Middle frontal gyrus (tissue), 1 donor: ENCODE results near the gene DLG2.

ENCODE experiments used
- DNase-seq: peaks from one replicate; pipeline ENCODE4 v3.0.0-alpha.2; 2015; ENCODE audit warnings: low spot score; ENCODE audit errors: extremely low spot score

Gene DLG2

GRCh38 chr11:84581083-84581482 is 1046.1 kb downstream of the DLG2 start:
- DNase-seq: no peak

- no peak for DNase-seq
These were observed 1046.7 kb downstream of the DLG2 start for GRCh38 chr11:84580428-84580827.

DNA sequence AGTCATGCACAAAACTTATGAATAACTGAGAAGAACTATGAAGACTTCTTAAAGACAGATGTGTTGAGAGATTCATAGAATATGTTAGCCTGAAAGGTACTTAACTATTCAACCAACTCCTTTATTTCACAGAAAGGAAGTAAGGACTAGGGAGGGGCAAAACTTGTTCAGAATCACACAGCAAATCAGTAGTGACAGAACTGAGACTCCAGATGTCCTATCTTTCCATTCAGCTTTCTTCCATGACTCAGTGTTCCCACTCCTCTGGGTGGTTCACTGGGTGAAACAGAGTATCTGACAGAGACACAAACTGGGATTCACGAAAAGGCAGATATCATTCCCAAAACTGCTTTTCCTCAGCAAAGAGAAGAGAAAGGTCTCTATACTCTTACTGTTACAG is 1053.3 kb downstream of the DLG2 start:
- no peak for DNase-seq

DNA sequence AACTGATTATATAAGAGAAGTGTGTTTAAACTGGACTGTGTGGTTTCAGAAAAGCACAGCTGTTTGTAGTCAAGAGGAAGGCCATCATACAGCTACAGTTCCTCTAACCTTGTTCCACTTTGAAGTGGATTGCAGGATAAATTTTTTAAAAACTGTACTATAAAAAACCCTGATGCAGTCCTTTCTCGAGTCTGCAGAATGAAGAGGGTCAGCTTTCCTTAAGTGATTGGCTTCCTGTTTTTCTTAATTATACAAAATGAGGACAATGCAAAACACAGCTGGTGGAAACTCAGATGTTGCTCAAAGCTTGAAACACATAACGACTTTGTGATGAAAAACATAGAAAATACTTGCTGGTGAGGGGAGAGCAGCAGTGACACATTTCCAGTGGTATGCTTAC is 1060.5 kb downstream of the DLG2 start:
- DNase-seq: no peak

- no peak for DNase-seq
These were observed 1062.3 kb downstream of the DLG2 start for GRCh38 chr11:84564867-84565184.

DNA sequence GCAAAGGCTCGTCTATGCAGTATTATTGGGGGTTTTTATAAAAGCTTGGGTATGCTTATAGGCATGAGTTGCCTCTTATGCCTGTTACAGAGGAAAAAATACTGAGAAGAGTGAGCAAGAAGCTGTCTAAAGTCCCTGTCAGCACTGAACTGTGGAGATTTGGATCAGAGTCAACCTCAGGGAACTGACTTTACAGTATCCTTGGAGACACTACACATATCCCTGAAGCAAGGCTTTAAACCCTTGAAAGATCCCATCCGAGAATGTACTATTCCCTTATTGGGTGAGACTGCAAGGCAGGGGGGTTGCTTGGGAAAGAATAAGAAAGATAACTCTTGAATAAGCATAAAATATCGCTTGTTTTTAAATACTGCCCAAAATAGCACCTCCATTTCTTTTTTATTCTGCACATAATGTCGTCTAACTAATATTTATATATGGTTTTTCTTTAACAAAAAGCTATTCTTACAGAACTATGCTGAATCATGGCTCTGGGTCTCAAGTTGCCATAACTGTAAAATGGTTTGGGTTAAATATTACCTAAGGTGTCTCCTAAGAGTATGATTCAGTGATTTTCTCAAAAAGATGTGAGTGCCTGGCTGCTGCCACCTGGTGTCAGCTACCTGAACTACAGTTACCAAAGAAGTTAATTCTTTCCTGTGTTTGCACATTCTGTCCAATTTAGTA is 1062.8 kb downstream of the DLG2 start:
- DNase-seq: no peak

DNA sequence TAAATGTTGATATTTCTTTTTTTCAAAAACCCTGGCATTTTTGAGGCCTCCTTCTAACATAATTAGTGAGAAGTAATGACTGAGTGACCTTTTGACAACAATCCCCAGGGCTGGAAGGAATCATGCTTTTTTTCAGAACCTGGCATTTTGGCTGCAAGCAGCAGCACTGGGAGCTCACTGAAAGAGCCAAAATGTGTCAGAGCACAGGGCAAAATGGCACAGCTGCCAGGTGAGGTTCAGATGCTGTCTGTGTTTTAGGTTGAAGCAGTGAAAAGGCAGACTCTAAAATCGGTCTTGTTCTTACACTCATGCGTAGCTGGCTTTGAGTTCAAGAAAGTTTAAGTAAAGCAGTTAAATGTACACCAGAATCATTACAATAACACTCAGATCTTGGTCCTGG is 1063.8 kb downstream of the DLG2 start:
- DNase-seq: no peak

DNA sequence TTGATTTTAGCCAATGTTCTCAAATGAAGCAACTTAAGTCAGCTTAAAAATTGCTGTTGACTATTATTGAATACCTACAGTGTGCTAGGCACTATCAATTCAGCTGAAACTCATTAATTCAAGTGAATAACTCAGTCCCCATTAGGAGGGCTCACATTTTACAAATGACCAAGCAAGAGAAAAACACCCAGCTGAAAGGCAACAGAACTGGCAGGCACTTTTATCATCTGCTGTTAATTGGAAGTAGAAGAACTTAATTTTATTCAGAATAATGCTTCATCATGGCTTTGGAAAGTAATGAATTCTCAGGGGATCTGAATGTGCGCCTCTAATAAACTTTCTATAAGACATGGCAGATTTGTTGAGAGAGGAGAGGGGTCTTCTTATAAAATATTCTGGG is 1066.9 kb downstream of the DLG2 start:
- no peak for DNase-seq

GRCh38 chr11:84558085-84558905 is 1068.8 kb downstream of the DLG2 start:
- DNase-seq: peak; percentile 65

DNA sequence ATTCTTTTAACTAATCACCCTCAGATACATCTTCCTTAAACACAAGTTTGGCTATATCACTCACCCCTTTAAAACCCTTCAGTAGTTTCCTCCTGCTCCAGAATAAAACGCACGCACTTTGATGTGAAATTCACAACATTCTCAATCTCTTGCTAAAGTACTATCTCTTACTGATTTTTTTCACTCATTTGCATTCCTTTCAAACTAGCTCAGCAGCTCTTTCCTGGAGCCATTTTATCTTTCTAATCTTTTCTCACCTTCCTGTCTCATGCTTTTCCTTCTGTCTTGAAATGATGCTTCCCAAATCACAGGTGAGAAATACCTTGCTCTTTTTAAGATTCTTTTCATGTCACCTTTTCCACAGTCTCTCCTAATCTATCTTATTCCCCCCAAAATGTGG is 1074.4 kb downstream of the DLG2 start:
- no peak for DNase-seq

- no peak for DNase-seq
These were observed 1077.9 kb downstream of the DLG2 start for GRCh38 chr11:84549217-84549616.

- no peak for DNase-seq
These were observed 1082.6 kb downstream of the DLG2 start for GRCh38 chr11:84544566-84544965.

GRCh38 chr11:84543367-84544159 is 1083.6 kb downstream of the DLG2 start:
- DNase-seq: peak; percentile 67

GRCh38 chr11:84541731-84542340 is 1085.3 kb downstream of the DLG2 start:
- DNase-seq: no peak

- DNase-seq: no peak
These were observed 1090.7 kb downstream of the DLG2 start for GRCh38 chr11:84536456-84536855.

DNA sequence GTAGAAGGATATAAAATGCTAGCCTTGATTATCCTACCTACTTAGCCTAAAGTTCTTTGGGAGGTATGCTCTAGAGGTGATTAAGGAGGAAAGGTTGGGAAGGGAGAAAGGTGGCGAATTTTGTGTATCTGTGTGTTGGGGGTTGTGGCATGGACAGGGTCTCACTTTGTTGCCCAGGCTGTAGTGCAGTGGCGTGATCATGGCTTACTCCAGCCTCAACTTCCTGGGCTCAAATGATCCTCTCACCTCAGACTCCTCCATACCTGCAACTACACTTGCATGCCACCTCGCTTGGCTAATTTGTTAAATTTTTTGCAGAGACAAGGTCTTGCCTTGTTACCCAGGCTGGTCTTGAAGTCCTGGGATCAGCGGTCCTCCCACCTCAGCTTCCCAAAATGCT is 1094.8 kb downstream of the DLG2 start:
- DNase-seq: no peak

DNA sequence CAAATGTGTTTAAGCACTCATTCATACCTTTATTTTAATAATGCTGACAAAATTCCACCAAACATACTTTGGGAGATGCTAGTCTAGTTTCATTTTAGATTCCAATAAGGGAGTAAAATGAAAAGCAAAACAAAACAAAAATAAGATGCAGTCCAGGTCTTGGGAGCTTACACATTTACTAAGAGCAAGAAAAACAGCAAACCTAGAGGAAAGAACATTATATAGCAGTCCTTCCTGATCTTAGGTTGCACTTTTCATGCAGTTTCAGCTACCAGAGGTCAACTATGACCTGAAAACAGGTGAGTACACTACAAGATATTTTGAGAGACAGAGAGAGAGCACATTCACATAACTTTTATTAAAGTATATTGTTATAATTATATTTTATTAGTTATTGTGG is 1100.9 kb downstream of the DLG2 start:
- DNase-seq: no peak

GRCh38 chr11:84524422-84525051 is 1102.6 kb downstream of the DLG2 start:
- DNase-seq: no peak

- no peak for DNase-seq
These were observed 1104.8 kb downstream of the DLG2 start for GRCh38 chr11:84522331-84522730.

DNA sequence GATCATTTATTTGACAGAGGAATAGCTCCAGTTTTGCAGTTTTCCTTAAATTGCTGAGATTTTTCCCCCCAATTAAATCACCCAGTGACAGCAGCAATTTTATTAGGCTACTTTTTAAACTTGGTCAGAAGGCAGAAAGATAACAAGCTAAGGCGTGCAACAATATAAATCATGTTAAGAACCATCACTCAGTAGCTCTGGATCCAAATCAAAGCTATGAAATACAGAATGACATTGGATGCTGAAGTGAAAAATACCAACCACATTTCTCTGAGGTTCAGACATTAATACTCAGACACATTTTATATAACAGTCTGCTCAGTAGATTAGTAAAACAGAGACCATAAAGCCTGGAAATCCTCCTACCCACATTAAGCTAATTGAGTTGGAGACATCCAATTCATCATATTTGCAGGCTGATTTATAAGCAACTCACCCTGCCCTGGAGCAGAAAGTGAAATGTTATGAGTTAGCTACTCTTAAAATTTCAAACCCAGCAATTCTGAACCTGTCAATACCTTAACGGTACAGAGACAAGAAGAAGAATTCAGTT is 1108.4 kb downstream of the DLG2 start:
- DNase-seq: no peak

GRCh38 chr11:84514436-84514835 is 1112.7 kb downstream of the DLG2 start:
- no peak for DNase-seq
